T-cell (primary cell): ENCODE measurements around the gene C12orf60. TPM values are rescaled to one million over a fixed set of nuclear protein-coding genes. Genes with fewer than 3 reads are reported as not detected.

Experiments
- ATAC-seq, 4 experiments: fragments of 200-7000 bp in 3 of 4; fragments of 150-1000 bp in 1 of 4; cut with Tn5 transposase; replicated peaks in 1 of 4; 1 replicate in 3 of 4; 2 replicates in 1 of 4; pipeline ENCODE4 v1.10.0; 2021; ENCODE audit warnings: moderate library complexity in 3 of 4, mild to moderate bottlenecking in 2 of 4, moderate number of reproducible peaks in 1 of 4
- CTCF ChIA-PET, 2 donors: fragments of 300-600 bp; sonication (Branson Sonifier 250); formaldehyde crosslinking; loops; one replicate each; lab custom pipeline; 2022; ENCODE audit warnings: antibody characterized with exemption in 2 of 2; lab: Charles Lee
- POLR2A ChIA-PET, 2 donors: fragments of 300-600 bp; sonication (Branson Sonifier 250); formaldehyde crosslinking; loops; one replicate each; lab custom pipeline; 2022; ENCODE audit warnings: antibody characterized with exemption in 2 of 2; lab: Charles Lee
- DNase-seq, 35 experiments: peaks; one replicate each; pipeline versions ENCODE4 v3.0.0 to v3.0.0-alpha.2; 2013 to 2023
- H3K27ac ChIP-seq: one replicate; pipeline ENCODE4 v1.5.1; 2013; ENCODE audit warnings: low read length
- H3K27me3 ChIP-seq, 2 experiments: replicated peaks in 1 of 2; 1 replicate in 1 of 2; 2 replicates in 1 of 2; pipeline versions ENCODE4 v1.6.1 to v1.7.0; 2013; ENCODE audit warnings: low read length in 1 of 2, mixed read lengths in 1 of 2; ENCODE audit not compliant: control insufficient read depth in 2 of 2, insufficient read depth in 2 of 2; ENCODE audit errors: extremely low read depth in 1 of 2
- H3K36me3 ChIP-seq, 2 donors: 1 replicate in 1 of 2; 2 replicates in 1 of 2; pipeline versions ENCODE4 v1.6.1 to v1.7.0; 2013; ENCODE audit warnings: low read length in 1 of 2; ENCODE audit not compliant: control insufficient read depth in 2 of 2, insufficient read depth in 1 of 2; ENCODE audit errors: extremely low read depth in 1 of 2
- H3K4me1 ChIP-seq, 2 experiments: 1 replicate in 1 of 2; 2 replicates in 1 of 2; pipeline versions ENCODE4 v1.6.1 to v1.7.0; 2013; ENCODE audit warnings: low read length in 2 of 2, mixed read lengths in 1 of 2; ENCODE audit not compliant: insufficient read depth in 2 of 2, control insufficient read depth in 1 of 2; ENCODE audit errors: extremely low read depth in 1 of 2
- H3K4me3 ChIP-seq, 2 donors: 1 replicate in 1 of 2; 2 replicates in 1 of 2; pipeline versions ENCODE4 v1.5.1 to v1.7.0; 2013; ENCODE audit warnings: mild to moderate bottlenecking in 2 of 2, low read length in 1 of 2, moderate library complexity in 1 of 2; ENCODE audit not compliant: control insufficient read depth in 1 of 2; ENCODE audit errors: extremely low read depth in 1 of 2
- H3K9me3 ChIP-seq: 2 replicates; pipeline ENCODE4 v1.7.0; 2013
- H3K27ac Mint-ChIP-seq, 2 donors: one replicate each; pipeline ENCODE4 v1.8.0; 2020 to 2021; ENCODE audit warnings: mild to moderate bottlenecking in 2 of 2, mixed read lengths in 2 of 2
- H3K27me3 Mint-ChIP-seq, 2 donors: one replicate each; pipeline ENCODE4 v1.8.0; 2021 to 2022; ENCODE audit warnings: mixed read lengths in 2 of 2
- H3K36me3 Mint-ChIP-seq: one replicate; pipeline ENCODE4 v1.8.0; 2021; ENCODE audit warnings: mixed read lengths
- H3K4me1 Mint-ChIP-seq, 3 donors: one replicate each; pipeline ENCODE4 v1.8.0; 2020 to 2022; ENCODE audit warnings: mixed read lengths in 3 of 3, mild to moderate bottlenecking in 1 of 3
- H3K4me3 Mint-ChIP-seq, 3 donors: one replicate each; pipeline ENCODE4 v1.8.0; 2020 to 2022; ENCODE audit warnings: mild to moderate bottlenecking in 3 of 3, mixed read lengths in 3 of 3, moderate library complexity in 3 of 3
- H3K9me3 Mint-ChIP-seq, 3 donors: one replicate each; pipeline ENCODE4 v1.8.0; 2020 to 2022; ENCODE audit warnings: mixed read lengths in 3 of 3
- WGBS: methylation state at CpG from one replicate; pipeline ENCODE4 v1.1.5; 2013; ENCODE audit warnings: missing lambda C conversion rate; ENCODE audit not compliant: insufficient coverage; 5-methylcytosine and 5-hydroxymethylcytosine counted together
- total RNA-seq, 35 experiments: library from RNA in 6 of 35; stranded (reverse) in 6 of 35; fragments of 120-200 nt in 1 of 35; gene quantifications; one replicate each; pipeline versions ENCODE4 v1.2.1 to v1.2.4 and lab custom pipeline; 2013 to 2026

C12orf60 gene
- total RNA-seq, 5 donors from 2014 or later (not counting 1 experiment from before 2014, with no cell fraction given), result 0.50 to 1.4 (median 0.93) TPM; not detected in 1

- Mint-ChIP-seq H3K9me3 (no peaks in the 10 kb centered on the region), H3K4me3 (no peak overlapping the region), H3K4me1 (no peaks in the 10 kb centered on the region), H3K27me3 (peaks cover 11 to 28% of the 10 kb centered on the region in 2 donors), H3K36me3 (no peaks in the 10 kb centered on the region), H3K27ac (no peak overlapping the region)
- DNase-seq (no peak), ATAC-seq (no peak)
- CTCF ChIA-PET, result interaction anchor here in 1 of 2 donors (0.5 to 1.7 kb wide), 3 partner anchors 41 to 162 kb away, joined by 4 to 7 read pairs (median 5); no protein-coding TSS in a partner anchor
- POLR2A ChIA-PET, result interaction anchor here in 1 of 2 donors (0.6 kb wide), 1 partner anchor 132 kb away, joined by 3 read pairs; no protein-coding TSS in a partner anchor
- no CpG with 5 or more reads among the region's 3 CpGs for WGBS
- Histone ChIP-seq H3K27ac (no peak overlapping the region), H3K9me3 (no peaks in the 10 kb centered on the region), H3K4me3 (no peak overlapping the region), H3K27me3 (peaks cover 0 to 4% of the 10 kb centered on the region in 2 experiments), H3K36me3 (no peaks in the 10 kb centered on the region), H3K4me1 (no peaks in the 10 kb centered on the region)
These were observed 29.9 kb downstream of the C12orf60 start for GRCh38 chr12:14833336-14833735.

GRCh38 chr12:14833952-14834351, 30.5 kb downstream of the C12orf60 start:
- peaks cover 0 to 4% of the 10 kb centered on the region in 2 experiments for H3K27me3 ChIP-seq
- no peak for ATAC-seq
- no peak overlapping the region for H3K27ac Mint-ChIP-seq
- no peaks in the 10 kb centered on the region for H3K9me3 ChIP-seq
- H3K27me3 Mint-ChIP-seq, result peaks cover 11 to 28% of the 10 kb centered on the region in 2 donors
- no peak overlapping the region for H3K27ac ChIP-seq
- WGBS, result no CpG with 5 or more reads among the region's 1 CpG
- no peak overlapping the region for H3K4me3 Mint-ChIP-seq
- CTCF ChIA-PET, result interaction anchor here in 1 of 2 donors (0.5 to 1.7 kb wide), 3 partner anchors 40 to 162 kb away, joined by 4 to 7 read pairs (median 5); no protein-coding TSS in a partner anchor
- no peaks in the 10 kb centered on the region for H3K4me1 Mint-ChIP-seq
- H3K9me3 Mint-ChIP-seq, result no peaks in the 10 kb centered on the region
- no peak for DNase-seq
- H3K4me1 ChIP-seq, result no peaks in the 10 kb centered on the region
- H3K36me3 ChIP-seq, result no peaks in the 10 kb centered on the region
- no peaks in the 10 kb centered on the region for H3K36me3 Mint-ChIP-seq
- no peak overlapping the region for H3K4me3 ChIP-seq
- POLR2A ChIA-PET, result interaction anchor here in 1 of 2 donors (0.6 kb wide), 1 partner anchor 131 kb away, joined by 3 read pairs; no protein-coding TSS in a partner anchor

- ChIA-PET CTCF (no interaction called here), POLR2A (interaction anchor here in 1 of 2 donors (0.6 kb wide), 1 partner anchor 106 kb away, joined by 3 read pairs; no protein-coding TSS in a partner anchor)
- DNase-seq (no peak), ATAC-seq (no peak)
- Histone ChIP-seq H3K9me3 (no peaks in the 10 kb centered on the region), H3K4me3 (no peak overlapping the region), H3K4me1 (no peaks in the 10 kb centered on the region), H3K27ac (no peak overlapping the region), H3K36me3 (no peaks in the 10 kb centered on the region), H3K27me3 (peaks cover 0 to 4% of the 10 kb centered on the region in 2 experiments)
- H3K9me3 Mint-ChIP-seq, result no peaks in the 10 kb centered on the region
- H3K36me3 Mint-ChIP-seq, result no peaks in the 10 kb centered on the region
- no peaks in the 10 kb centered on the region for H3K4me1 Mint-ChIP-seq
- peaks cover 17 to 33% of the 10 kb centered on the region in 2 donors for H3K27me3 Mint-ChIP-seq
- H3K27ac Mint-ChIP-seq, result no peak overlapping the region
- H3K4me3 Mint-ChIP-seq, result no peak overlapping the region
These were observed 31.0 kb downstream of the C12orf60 start for GRCh38 chr12:14834509-14834908.

- no peaks in the 10 kb centered on the region for H3K36me3 ChIP-seq
- ChIA-PET POLR2A (interaction anchor here in 1 of 2 donors (0.6 kb wide), 1 partner anchor 12 kb away, joined by 3 read pairs; no protein-coding TSS in a partner anchor), CTCF (interaction anchor here in 1 of 2 donors (0.6 to 1.0 kb wide), 3 partner anchors 12 to 159 kb away, joined by 3 read pairs; no protein-coding TSS in a partner anchor)
- DNase-seq, result no peak
- H3K27me3 Mint-ChIP-seq, result peaks cover 18 to 38% of the 10 kb centered on the region in 2 donors
- no peaks in the 10 kb centered on the region for H3K9me3 Mint-ChIP-seq
- 50% methylated on average over 2 of the region's 7 CpGs for WGBS
- no peak overlapping the region for H3K27ac Mint-ChIP-seq
- H3K4me3 Mint-ChIP-seq, result no peak overlapping the region
- no peaks in the 10 kb centered on the region for H3K36me3 Mint-ChIP-seq
- no peak overlapping the region for H3K4me3 ChIP-seq
- no peak for ATAC-seq
- H3K4me1 Mint-ChIP-seq, result no peaks in the 10 kb centered on the region
- no peak overlapping the region for H3K27ac ChIP-seq
- H3K27me3 ChIP-seq, result peaks cover 0 to 4% of the 10 kb centered on the region in 2 experiments
- H3K4me1 ChIP-seq, result no peaks in the 10 kb centered on the region
- no peaks in the 10 kb centered on the region for H3K9me3 ChIP-seq
These were observed 33.1 kb downstream of the C12orf60 start for GRCh38 chr12:14836336-14837210.

GRCh38 chr12:14839262-14839661, 35.8 kb downstream of the C12orf60 start:
- H3K9me3 ChIP-seq, result no peaks in the 10 kb centered on the region
- ATAC-seq, result no peak
- no peaks in the 10 kb centered on the region for H3K4me1 ChIP-seq
- H3K9me3 Mint-ChIP-seq, result no peaks in the 10 kb centered on the region
- no peaks in the 10 kb centered on the region for H3K36me3 Mint-ChIP-seq
- H3K27me3 Mint-ChIP-seq, result peaks cover 7 to 28% of the 10 kb centered on the region in 2 donors
- H3K27me3 ChIP-seq, result peaks cover 0 to 4% of the 10 kb centered on the region in 2 experiments
- H3K36me3 ChIP-seq, result no peaks in the 10 kb centered on the region
- no peak overlapping the region for H3K27ac Mint-ChIP-seq
- no CpG with 5 or more reads among the region's 1 CpG for WGBS
- no peak for DNase-seq
- ChIA-PET CTCF (interaction anchor here (1.1 kb wide), 2 partner anchors 9 to 13 kb away, joined by 3 to 4 read pairs; no protein-coding TSS in a partner anchor), POLR2A (no interaction called here)
- H3K4me3 ChIP-seq, result no peak overlapping the region
- H3K4me1 Mint-ChIP-seq, result no peaks in the 10 kb centered on the region
- no peak overlapping the region for H3K4me3 Mint-ChIP-seq
- no peak overlapping the region for H3K27ac ChIP-seq

- WGBS, result 57% methylated on average over 1 of the region's 4 CpGs
- ATAC-seq (no peak), DNase-seq (no peak)
- H3K27me3 Mint-ChIP-seq, result peaks cover 7 to 22% of the 10 kb centered on the region in 2 donors
- no peaks in the 10 kb centered on the region for H3K9me3 Mint-ChIP-seq
- ChIA-PET CTCF (no interaction called here), POLR2A (no interaction called here)
- no peaks in the 10 kb centered on the region for H3K9me3 ChIP-seq
- H3K36me3 Mint-ChIP-seq, result no peaks in the 10 kb centered on the region
- H3K4me3 ChIP-seq, result no peak overlapping the region
- H3K27ac Mint-ChIP-seq, result no peak overlapping the region
- H3K27me3 ChIP-seq, result peaks cover 0 to 4% of the 10 kb centered on the region in 2 experiments
- H3K4me1 ChIP-seq, result peaks cover 1 to 3% of the 10 kb centered on the region in 2 experiments
- H3K4me3 Mint-ChIP-seq, result no peak overlapping the region
- no peak overlapping the region for H3K27ac ChIP-seq
- peaks cover 2 to 7% (median 3%) of the 10 kb centered on the region in 3 donors for H3K4me1 Mint-ChIP-seq
- H3K36me3 ChIP-seq, result no peaks in the 10 kb centered on the region
These were observed 37.1 kb downstream of the C12orf60 start for GRCh38 chr12:14840616-14841015.
